SK-N-SH (cell line): ENCODE measurements around the gene CCDC17.

Experiments used
- CTCF ChIP-seq: fragments of 200-600 bp; sonication (generic); IDR thresholded peaks from 2 replicates; pipeline ENCODE4 v1.6.1; 2017; ENCODE audit warnings: antibody characterized with exemption, mild to moderate bottlenecking, moderate library complexity
- EP300 ChIP-seq, 2 experiments: IDR thresholded peaks; 2 replicates each; pipeline versions ENCODE4 v1.4.0 to v1.6.1; 2012; ENCODE audit warnings: borderline replicate concordance in 1 of 2, low read depth in 1 of 2, low read length in 1 of 2

DNA sequence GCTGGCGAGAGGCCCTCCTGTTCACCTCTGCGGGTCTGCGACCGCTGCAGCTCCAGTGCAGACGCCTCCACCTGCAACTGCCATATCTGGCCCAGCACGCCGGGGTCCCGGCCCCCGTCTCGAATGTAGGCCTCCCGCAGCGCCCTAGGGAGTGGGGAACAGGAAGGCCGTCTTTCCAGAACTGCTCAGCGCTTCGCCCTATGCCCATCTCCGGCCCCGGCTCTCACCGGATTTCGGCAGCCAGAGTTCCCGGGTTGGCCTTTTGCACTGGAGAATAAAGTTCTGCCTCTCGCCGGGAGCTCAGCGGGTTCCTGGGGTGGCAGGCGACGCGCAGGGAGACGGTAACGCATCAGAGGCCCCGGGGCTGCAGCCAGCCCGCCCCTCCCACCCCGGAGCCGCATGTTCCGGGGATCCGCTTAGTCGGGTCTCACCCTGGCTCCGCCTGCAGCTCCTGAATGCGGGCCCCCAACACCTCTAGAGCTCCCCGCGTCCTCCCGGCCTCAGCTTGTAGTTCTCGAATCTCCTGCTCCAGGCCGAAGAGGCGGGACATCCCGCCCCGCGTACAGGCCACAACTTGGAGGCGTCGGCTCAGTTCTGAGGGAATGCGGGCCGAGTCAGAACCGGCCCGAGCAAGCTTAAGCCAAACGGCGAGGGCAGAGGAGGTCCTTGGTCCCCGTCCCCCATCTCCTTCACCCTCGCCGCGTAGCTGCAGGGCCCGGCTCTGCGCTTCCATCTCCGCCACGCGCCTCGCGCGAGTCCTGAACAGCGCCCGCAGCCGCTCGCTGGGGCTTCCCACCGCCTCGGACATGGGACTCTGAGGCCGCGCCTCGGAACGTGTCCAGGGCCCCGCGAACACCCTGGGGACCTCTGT is 1.1 kb downstream of the CCDC17 start:
- TF ChIP-seq EP300 (IDR thresholded peaks at IDR 0.05; ENCODE audit: borderline replicate concordance in 1 of 2, low read depth in 1 of 2, low read length in 1 of 2) (no peak), CTCF (no peak)
